Measurements from ENCODE around the gene THSD7B.

- TF ChIP-seq POLR2A (IDR thresholded peaks at IDR 0.05) (no peak), POLR2AphosphoS5 (IDR thresholded peaks at IDR 0.05) (no peak), CTCF (IDR thresholded peaks at IDR 0.05) (no peak)
These were observed 391.0 kb downstream of the THSD7B start for GRCh38 chr2:137156221-137156844.

Measured in upper lobe of left lung (tissue), 4 donors.